HL-60 (cell line): ENCODE data around the gene NEAT1.

Experiments used
- DNase-seq, 2 experiments: peaks; one replicate each; pipeline ENCODE4 v3.0.0-alpha.2; 2010 to 2020; ENCODE audit warnings: low read depth in 1 of 2, low spot score in 1 of 2
- H3K27ac ChIP-seq: fragments of 250-450 bp; sonication (Bioruptor Pico); replicated peaks from 2 replicates; pipeline ENCODE4 v1.5.1; 2020; ENCODE audit warnings: mild to moderate bottlenecking, moderate library complexity
- H3K27me3 ChIP-seq: fragments of 250-450 bp; sonication (Bioruptor Pico); 2 replicates; pipeline ENCODE4 v1.5.1; 2021; ENCODE audit warnings: mild to moderate bottlenecking, moderate library complexity; ENCODE audit not compliant: insufficient read depth, poor library complexity, severe bottlenecking
- H3K4me3 ChIP-seq: replicated peaks from 2 replicates; pipeline ENCODE4 v1.5.1; 2011; ENCODE audit warnings: mild to moderate bottlenecking, control low read depth, low read length; ENCODE audit not compliant: insufficient read depth
- CTCF ChIP-seq: IDR thresholded peaks from one replicate; pipeline ENCODE4 v1.5.1; 2011; ENCODE audit warnings: low read length, control low read depth, inconsistent platforms; ENCODE audit not compliant: insufficient read depth
- GABPA ChIP-seq: IDR thresholded peaks from 2 replicates; pipeline ENCODE4 v1.6.1; 2012; ENCODE audit warnings: low read depth
- POLR2AphosphoS5 ChIP-seq: IDR thresholded peaks from 2 replicates; pipeline ENCODE4 v1.6.1; 2012; ENCODE audit warnings: low read depth
- REST ChIP-seq: IDR thresholded peaks from 2 replicates; pipeline ENCODE4 v1.6.1; 2012; ENCODE audit warnings: low read depth; ENCODE audit not compliant: insufficient replicate concordance
- SPI1 ChIP-seq: IDR thresholded peaks from 2 replicates; pipeline ENCODE4 v1.6.1; 2012; ENCODE audit warnings: low read depth, mild to moderate bottlenecking, borderline replicate concordance

The NEAT1 gene

GRCh38 chr11:65415499-65416340 lies 6.9 kb upstream of the NEAT1 start:
- no peak for TF ChIP-seq GABPA
- TF ChIP-seq CTCF: no peak
- no peak for TF ChIP-seq SPI1
- TF ChIP-seq REST: no peak
- TF ChIP-seq POLR2AphosphoS5: no peak
- no peak for DNase-seq
- no peak overlapping the region for H3K4me3 ChIP-seq
- H3K27ac ChIP-seq: peak overlapping the region; percentile 100; the same call in 1 of the 2 replicates
- no peaks in the 10 kb centered on the region for H3K27me3 ChIP-seq

- peak overlapping the region; percentile 12 for H3K4me3 ChIP-seq
- no peaks in the 10 kb centered on the region for H3K27me3 ChIP-seq
- DNase-seq: peak in 1 of 2 experiments; percentile 90
- H3K27ac ChIP-seq: peak overlapping the region; percentile 100
- 0 out of 2 replicates have a peak, but pooled peaks have one; percentile 25 for TF ChIP-seq POLR2AphosphoS5
- no peak for TF ChIP-seq SPI1
- peak; percentile 92 for TF ChIP-seq CTCF
- no peak for TF ChIP-seq GABPA
- TF ChIP-seq REST: no peak
These were observed 6.2 kb upstream of the NEAT1 start for GRCh38 chr11:65416341-65416824.

GRCh38 chr11:65416841-65417701 lies 5.5 kb upstream of the NEAT1 start:
- peak overlapping the region; percentile 100 for H3K27ac ChIP-seq
- no peaks in the 10 kb centered on the region for H3K27me3 ChIP-seq
- H3K4me3 ChIP-seq: peak overlapping the region; percentile 12
- peak in 1 of 2 experiments; percentile 67 for DNase-seq
- peak; percentile 90 for TF ChIP-seq SPI1
- no peak for TF ChIP-seq REST
- TF ChIP-seq POLR2AphosphoS5: peak; percentile 54; the same call in 1 of the 2 replicates
- no peak for TF ChIP-seq GABPA
- no peak for TF ChIP-seq CTCF
